ENCODE results near the gene ZDHHC18.
"Not testable (repeated sequence)": the region's sequence is repeated elsewhere in the genome, so short reads cannot be mapped to it uniquely, and the experiment has no call there.

ZDHHC18 gene

GRCh38 chr1:26792924-26793323 is 33.6 kb upstream of the ZDHHC18 start:
- TF ChIP-seq CTCF (conservative IDR thresholded peaks at IDR 0.05; ENCODE audit: low read length) = no peak
- no peak overlapping the region for H3K4me3 ChIP-seq (ENCODE audit: low read length)
- no peak for DNase-seq (ENCODE audit: low read depth)

- no peak for DNase-seq (ENCODE audit: low read depth)
- TF ChIP-seq CTCF (conservative IDR thresholded peaks at IDR 0.05; ENCODE audit: low read length) = no peak
- no peak overlapping the region for H3K4me3 ChIP-seq (ENCODE audit: low read length)
Observed at GRCh38 chr1:26794391-26794790, 32.1 kb upstream of the ZDHHC18 start.

GRCh38 chr1:26797627-26798026 is 28.9 kb upstream of the ZDHHC18 start:
- no peak for TF ChIP-seq CTCF (conservative IDR thresholded peaks at IDR 0.05; ENCODE audit: low read length)
- no peak for DNase-seq (ENCODE audit: low read depth)
- no peak overlapping the region for H3K4me3 ChIP-seq (ENCODE audit: low read length)

GRCh38 chr1:26799479-26800142 is 26.9 kb upstream of the ZDHHC18 start:
- TF ChIP-seq CTCF (conservative IDR thresholded peaks at IDR 0.05; ENCODE audit: low read length) = no peak
- DNase-seq (ENCODE audit: low read depth) = peak; percentile 93
- H3K4me3 ChIP-seq (ENCODE audit: low read length) = peak overlapping the region; percentile 38

- not testable (repeated sequence) for DNase-seq (ENCODE audit: low read depth); H3K4me3 ChIP-seq (ENCODE audit: low read length)
Observed at GRCh38 chr1:26803932-26804331, 22.6 kb upstream of the ZDHHC18 start.

- peak; percentile 62 for DNase-seq (ENCODE audit: low read depth)
- H3K4me3 ChIP-seq (ENCODE audit: low read length) = not testable (repeated sequence)
- peak; percentile 84 for TF ChIP-seq CTCF (conservative IDR thresholded peaks at IDR 0.05; ENCODE audit: low read length)
Observed at GRCh38 chr1:26810105-26810504, 16.4 kb upstream of the ZDHHC18 start.

- no peak for DNase-seq (ENCODE audit: low read depth)
- TF ChIP-seq CTCF (conservative IDR thresholded peaks at IDR 0.05; ENCODE audit: low read length) = no peak
- H3K4me3 ChIP-seq (ENCODE audit: low read length) = no peak overlapping the region
Observed at GRCh38 chr1:26811057-26811456, 15.4 kb upstream of the ZDHHC18 start.

- no peak for DNase-seq (ENCODE audit: low read depth)
- H3K4me3 ChIP-seq (ENCODE audit: low read length) = no peak overlapping the region
- TF ChIP-seq CTCF (conservative IDR thresholded peaks at IDR 0.05; ENCODE audit: low read length) = no peak
Observed at GRCh38 chr1:26811708-26812107, 14.8 kb upstream of the ZDHHC18 start.
